Caco-2 (cell line): ENCODE results near the gene PNPLA1. TPM values are rescaled to one million over a fixed set of nuclear protein-coding genes. Genes with fewer than 3 reads are reported as not detected.
"Not testable (repeated sequence)": the region's sequence is repeated elsewhere in the genome, so short reads cannot be mapped to it uniquely, and the experiment has no call there.

Experiments
- BruUV-seq: library from RNA; stranded (reverse); fragments of 400-500 nt; replicated peaks from 2 replicates; lab custom pipeline; 2021; lab: Mats Ljungman, UMichigan
- CTCF ChIA-PET: fragments of 300-600 bp; sonication (Branson Sonifier 250); formaldehyde crosslinking; loops from one replicate; lab custom pipeline; 2022; ENCODE audit warnings: antibody characterized with exemption; lab: Charles Lee
- POLR2A ChIA-PET: fragments of 300-600 bp; sonication (Branson Sonifier 250); formaldehyde crosslinking; loops from one replicate; lab custom pipeline; 2022; ENCODE audit warnings: antibody characterized with exemption; lab: Charles Lee
- DNase-seq, 2 experiments: peaks; one replicate each; pipeline versions ENCODE4 v3.0.0 to v3.0.0-alpha.2; 2020 to 2022
- H3K27me3 ChIP-seq: replicated peaks from 2 replicates; pipeline ENCODE4 v1.6.0; 2011; ENCODE audit warnings: low read length; ENCODE audit not compliant: control insufficient read depth, insufficient read depth
- H3K36me3 ChIP-seq: 2 replicates; pipeline ENCODE4 v1.5.1; 2011; ENCODE audit warnings: low read length; ENCODE audit not compliant: control insufficient read depth, insufficient read depth
- H3K4me1 ChIP-seq: fragments of 250-450 bp; sonication (Bioruptor Pico); 2 replicates; pipeline ENCODE4 v1.5.1; 2020; ENCODE audit warnings: mild to moderate bottlenecking
- H3K4me3 ChIP-seq: 2 replicates; pipeline ENCODE4 v1.5.1; 2011; ENCODE audit warnings: low read depth, mild to moderate bottlenecking, control low read depth, low read length
- H3K9me3 ChIP-seq: fragments of 250-450 bp; sonication (Bioruptor Pico); 2 replicates; pipeline ENCODE4 v1.5.1; 2020; ENCODE audit warnings: mild to moderate bottlenecking, moderate library complexity
- H3K27ac Mint-ChIP-seq: one replicate; pipeline ENCODE4 v1.8.0; 2022; ENCODE audit warnings: mixed read lengths; ENCODE audit not compliant: unreplicated experiment
- H3K27me3 Mint-ChIP-seq: one replicate; pipeline ENCODE4 v1.8.0; 2022; ENCODE audit warnings: mixed read lengths; ENCODE audit not compliant: insufficient read depth, unreplicated experiment
- H3K36me3 Mint-ChIP-seq: one replicate; pipeline ENCODE4 v1.8.0; 2022; ENCODE audit warnings: mild to moderate bottlenecking, mixed read lengths; ENCODE audit not compliant: insufficient read depth, unreplicated experiment
- H3K4me1 Mint-ChIP-seq: one replicate; pipeline ENCODE4 v1.8.0; 2022; ENCODE audit warnings: low read depth, mixed read lengths; ENCODE audit not compliant: unreplicated experiment
- H3K4me3 Mint-ChIP-seq: one replicate; pipeline ENCODE4 v1.8.0; 2022; ENCODE audit warnings: mild to moderate bottlenecking, moderate library complexity, mixed read lengths; ENCODE audit not compliant: unreplicated experiment
- H3K9me3 Mint-ChIP-seq: one replicate; pipeline ENCODE4 v1.8.0; 2022; ENCODE audit warnings: mixed read lengths; ENCODE audit not compliant: unreplicated experiment
- intact Hi-C: fragments of 100-400 bp; cut with micrococcal nuclease; formaldehyde crosslinking; loops from one replicate; pipeline ENCODE4 v1.10.0; 2022; ENCODE audit not compliant: unreplicated experiment
- total RNA-seq: library from RNA; stranded (reverse); gene quantifications from 2 replicates; pipeline ENCODE4 v1.2.3, GENCODE V29; 2022
- TF ChIP-seq, protein P1 (sequence below), 2 experiments: fragments of 200-600 bp in 1 of 2; IDR thresholded peaks; 1 replicate in 1 of 2; 2 replicates in 1 of 2; pipeline versions ENCODE4 v1.5.1 to v1.8.0; 2011 to 2022; ENCODE audit warnings: antibody characterized with exemption in 1 of 2, control low read depth in 1 of 2, inconsistent platforms in 1 of 2, low read depth in 1 of 2, low read length in 1 of 2, mild to moderate bottlenecking in 1 of 2, moderate library complexity in 1 of 2; ENCODE audit not compliant: insufficient read depth in 1 of 2, severe bottlenecking in 1 of 2, unreplicated experiment in 1 of 2

The PNPLA1 gene
- total RNA-seq, 1 experiment from 2014 or later, result 0.25 TPM

DNA sequence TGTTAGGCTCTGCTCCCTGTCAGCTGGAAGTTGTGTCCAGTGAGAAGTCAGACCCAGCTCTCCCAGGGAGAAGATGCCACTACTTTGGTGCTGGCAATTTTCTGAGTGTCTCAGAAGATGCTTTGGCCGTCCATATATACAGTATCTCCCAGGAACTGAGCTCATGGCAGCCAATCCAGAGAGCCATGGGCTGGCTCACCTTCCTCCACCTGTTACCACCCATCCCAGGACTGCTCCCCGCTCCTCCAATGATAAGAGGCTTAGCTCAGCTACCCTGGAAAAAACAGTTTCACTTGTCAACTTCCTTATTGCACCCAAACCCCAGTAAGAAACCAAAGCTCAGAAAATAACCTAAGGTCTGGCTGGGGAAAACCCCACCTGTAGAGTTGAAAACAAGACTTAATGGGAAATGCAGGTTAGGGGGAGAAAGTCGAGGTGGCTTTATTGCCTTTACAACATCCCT is 67.0 kb downstream of the PNPLA1 start, which contains the start of gene BNIP5:
Gene BNIP5, minus strand, starts transcription at position 110 of the 463 bp plus-strand sequence. CDS start 6,198 bp downstream, outside the sequence.
- Mint-ChIP-seq H3K27ac (peak within 1 kb of the TSS; percentile 82), H3K4me1 (peaks cover 21% of the 10 kb centered on the region), H3K27me3 (no peaks in the 10 kb centered on the region), H3K9me3 (no peaks in the 10 kb centered on the region), H3K4me3 (peak within 1 kb of the TSS; percentile 74), H3K36me3 (no peaks in the 10 kb centered on the region)
- no peaks in the 10 kb centered on the region for H3K36me3 ChIP-seq
- DNase-seq, result peak; percentile 31 to 69
- BruUV-seq, result no TSS peak
- ChIA-PET CTCF (interaction anchor here (0.7 to 1.1 kb wide), 2 partner anchors 24 to 35 kb away, joined by 3 read pairs; no protein-coding TSS in a partner anchor), POLR2A (no interaction called here)
- H3K4me1 ChIP-seq, result peaks cover 45% of the 10 kb centered on the region
- H3K27me3 ChIP-seq, result no peaks in the 10 kb centered on the region
- intact Hi-C loops, result no loop called here
- H3K9me3 ChIP-seq, result no peaks in the 10 kb centered on the region
- H3K4me3 ChIP-seq, result peak within 1 kb of the TSS; percentile 9
- TF ChIP-seq, protein P1, sequence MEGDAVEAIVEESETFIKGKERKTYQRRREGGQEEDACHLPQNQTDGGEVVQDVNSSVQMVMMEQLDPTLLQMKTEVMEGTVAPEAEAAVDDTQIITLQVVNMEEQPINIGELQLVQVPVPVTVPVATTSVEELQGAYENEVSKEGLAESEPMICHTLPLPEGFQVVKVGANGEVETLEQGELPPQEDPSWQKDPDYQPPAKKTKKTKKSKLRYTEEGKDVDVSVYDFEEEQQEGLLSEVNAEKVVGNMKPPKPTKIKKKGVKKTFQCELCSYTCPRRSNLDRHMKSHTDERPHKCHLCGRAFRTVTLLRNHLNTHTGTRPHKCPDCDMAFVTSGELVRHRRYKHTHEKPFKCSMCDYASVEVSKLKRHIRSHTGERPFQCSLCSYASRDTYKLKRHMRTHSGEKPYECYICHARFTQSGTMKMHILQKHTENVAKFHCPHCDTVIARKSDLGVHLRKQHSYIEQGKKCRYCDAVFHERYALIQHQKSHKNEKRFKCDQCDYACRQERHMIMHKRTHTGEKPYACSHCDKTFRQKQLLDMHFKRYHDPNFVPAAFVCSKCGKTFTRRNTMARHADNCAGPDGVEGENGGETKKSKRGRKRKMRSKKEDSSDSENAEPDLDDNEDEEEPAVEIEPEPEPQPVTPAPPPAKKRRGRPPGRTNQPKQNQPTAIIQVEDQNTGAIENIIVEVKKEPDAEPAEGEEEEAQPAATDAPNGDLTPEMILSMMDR (IDR thresholded peaks at IDR 0.05; ENCODE audit: insufficient read depth in 1 of 2, low read depth in 1 of 2, low read length in 1 of 2, severe bottlenecking in 1 of 2, unreplicated experiment in 1 of 2), result no peak

DNA sequence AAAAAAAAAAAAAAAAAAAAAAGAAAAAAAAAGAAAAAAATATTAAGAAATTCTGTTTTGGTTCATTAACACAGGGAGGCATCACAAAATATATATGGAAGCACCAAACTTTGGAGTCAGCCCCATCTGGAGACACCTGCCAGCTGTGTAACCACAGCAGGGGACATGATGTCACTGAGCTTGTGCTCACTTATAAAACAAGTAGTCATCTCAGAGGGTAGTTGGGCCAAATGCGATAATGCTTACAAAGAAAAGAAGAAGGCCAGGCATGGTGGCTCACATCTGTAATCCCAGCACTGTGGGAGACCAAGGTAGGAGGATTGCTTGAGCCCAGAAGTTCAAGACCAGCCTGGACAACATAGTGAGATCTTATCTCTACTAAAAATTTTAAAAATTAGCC is 68.0 kb downstream of the PNPLA1 start:
- H3K9me3 Mint-ChIP-seq, result no peaks in the 10 kb centered on the region
- BruUV-seq, result no TSS peak
- Histone ChIP-seq H3K36me3 (no peaks in the 10 kb centered on the region), H3K27me3 (no peaks in the 10 kb centered on the region), H3K4me1 (peaks cover 45% of the 10 kb centered on the region), H3K9me3 (no peaks in the 10 kb centered on the region), H3K4me3 (no peak overlapping the region)
- H3K27ac Mint-ChIP-seq, result no peak overlapping the region
- peaks cover 19% of the 10 kb centered on the region for H3K4me1 Mint-ChIP-seq
- DNase-seq, result no peak
- ChIA-PET CTCF (no interaction called here), POLR2A (no interaction called here)
- no peak overlapping the region for H3K4me3 Mint-ChIP-seq
- H3K36me3 Mint-ChIP-seq, result no peaks in the 10 kb centered on the region
- H3K27me3 Mint-ChIP-seq, result no peaks in the 10 kb centered on the region
- TF ChIP-seq, protein P1 (IDR thresholded peaks at IDR 0.05; ENCODE audit: insufficient read depth in 1 of 2, low read depth in 1 of 2, low read length in 1 of 2, severe bottlenecking in 1 of 2, unreplicated experiment in 1 of 2), result no peak
- intact Hi-C loops, result no loop called here

DNA sequence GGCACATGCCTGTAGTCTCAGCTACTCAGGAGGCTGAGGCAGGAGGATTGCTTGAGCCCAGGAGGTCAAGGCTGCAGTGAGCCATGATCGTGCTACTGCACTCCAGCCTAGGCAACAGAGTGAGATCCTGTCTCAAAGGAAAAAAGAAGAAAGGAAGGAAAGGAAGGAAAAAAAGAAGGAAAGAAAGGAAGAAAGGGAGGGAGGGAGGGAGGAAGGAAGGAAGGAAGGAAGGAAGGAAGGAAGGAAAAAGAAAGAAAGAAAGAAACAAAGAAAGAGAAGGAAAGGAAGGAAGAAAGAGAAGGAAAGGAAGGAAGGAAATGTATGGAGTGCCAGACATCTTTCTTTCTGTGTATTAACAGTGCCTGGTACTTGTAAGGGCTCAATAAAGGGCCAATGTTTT is 68.4 kb downstream of the PNPLA1 start:
- peaks cover 16% of the 10 kb centered on the region for H3K4me1 Mint-ChIP-seq
- BruUV-seq, H3K27me3 ChIP-seq, H3K27ac Mint-ChIP-seq, DNase-seq, H3K9me3 ChIP-seq, H3K4me3 ChIP-seq, H3K4me3 Mint-ChIP-seq, POLR2A ChIA-PET, H3K36me3 Mint-ChIP-seq, CTCF ChIA-PET, H3K36me3 ChIP-seq, intact Hi-C loops, H3K27me3 Mint-ChIP-seq, H3K9me3 Mint-ChIP-seq: not testable (repeated sequence)
- H3K4me1 ChIP-seq, result peaks cover 45% of the 10 kb centered on the region
